Stomach smooth muscle (tissue), 2 donors: ENCODE results near the gene UPK3BL1.
"Not testable (repeated sequence)": the region's sequence is repeated elsewhere in the genome, so short reads cannot be mapped to it uniquely, and the experiment has no call there.

Experiments
- H3K27ac ChIP-seq: one replicate; pipeline ENCODE4 v1.7.0; 2013; ENCODE audit warnings: mild to moderate bottlenecking, low read length, inconsistent platforms
- H3K27me3 ChIP-seq, 2 donors: one replicate each; pipeline ENCODE4 v1.7.0; 2013; ENCODE audit warnings: low read length in 2 of 2; ENCODE audit not compliant: insufficient read depth in 2 of 2, control insufficient read depth in 1 of 2
- H3K36me3 ChIP-seq, 2 donors: one replicate each; pipeline ENCODE4 v1.7.0; 2013; ENCODE audit warnings: low read length in 2 of 2; ENCODE audit not compliant: control insufficient read depth in 2 of 2, insufficient read depth in 2 of 2
- H3K4me1 ChIP-seq: one replicate; pipeline ENCODE4 v1.7.0; 2013; ENCODE audit warnings: low read length; ENCODE audit not compliant: control insufficient read depth, insufficient read depth
- H3K4me3 ChIP-seq, 2 donors: one replicate each; pipeline ENCODE4 v1.7.0; 2013; ENCODE audit warnings: low read length in 2 of 2
- H3K9ac ChIP-seq, 2 donors: one replicate each; pipeline ENCODE4 v1.7.0; 2013; ENCODE audit warnings: low read length in 2 of 2, mild to moderate bottlenecking in 1 of 2
- H3K9me3 ChIP-seq, 2 donors: one replicate each; pipeline ENCODE4 v1.7.0; 2013; ENCODE audit warnings: low read length in 2 of 2; ENCODE audit not compliant: control insufficient read depth in 2 of 2
- donor health status: healthy.
- donor health status: Pancreatic carcinoma.

Gene UPK3BL1

DNA sequence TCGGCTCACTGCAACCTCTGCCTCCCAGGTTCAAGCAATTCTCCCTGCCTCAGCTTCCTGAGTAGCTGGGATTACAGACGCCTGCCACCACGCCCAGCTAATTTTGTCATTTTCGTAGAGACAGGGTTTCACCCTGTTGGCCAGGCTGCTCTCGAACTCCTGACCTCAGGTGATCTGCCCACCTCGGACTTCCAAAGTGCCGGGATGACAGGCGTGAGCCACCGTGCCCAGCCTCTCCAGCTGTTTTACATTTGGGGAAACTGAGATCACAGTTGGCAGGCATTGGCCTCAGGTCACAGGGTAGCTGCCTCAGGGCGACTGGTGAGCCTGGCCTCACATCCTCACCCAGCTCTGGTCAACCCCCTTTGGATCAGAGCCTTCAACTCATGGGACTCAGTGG lies 32.9 kb downstream of the UPK3BL1 start:
- not testable (repeated sequence) for H3K4me1 ChIP-seq, H3K27ac ChIP-seq, H3K9ac ChIP-seq, H3K36me3 ChIP-seq, H3K9me3 ChIP-seq, H3K27me3 ChIP-seq, H3K4me3 ChIP-seq

DNA sequence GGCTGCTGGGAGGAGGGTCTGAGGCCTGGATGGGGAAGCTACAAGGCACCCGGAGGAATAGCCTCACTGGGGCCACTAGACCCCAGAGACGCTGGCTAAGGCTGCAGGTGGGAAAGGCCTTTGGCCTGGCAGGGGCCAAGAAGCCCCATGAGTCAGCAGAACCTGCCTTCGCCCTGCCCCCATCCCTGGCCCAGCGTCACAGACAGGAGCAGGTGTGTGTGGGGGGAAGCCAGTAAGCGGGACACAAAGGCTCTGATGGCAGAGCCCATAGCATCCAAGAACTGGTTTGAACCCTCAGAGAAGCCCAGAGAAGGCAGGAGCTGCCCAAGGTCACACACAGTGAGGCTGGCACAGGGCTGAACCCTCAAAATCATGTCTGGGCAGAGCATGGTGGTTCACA lies 35.7 kb downstream of the UPK3BL1 start:
- H3K4me1 ChIP-seq, H3K27ac ChIP-seq, H3K36me3 ChIP-seq, H3K4me3 ChIP-seq, H3K9ac ChIP-seq, H3K27me3 ChIP-seq, H3K9me3 ChIP-seq: not testable (repeated sequence)

DNA sequence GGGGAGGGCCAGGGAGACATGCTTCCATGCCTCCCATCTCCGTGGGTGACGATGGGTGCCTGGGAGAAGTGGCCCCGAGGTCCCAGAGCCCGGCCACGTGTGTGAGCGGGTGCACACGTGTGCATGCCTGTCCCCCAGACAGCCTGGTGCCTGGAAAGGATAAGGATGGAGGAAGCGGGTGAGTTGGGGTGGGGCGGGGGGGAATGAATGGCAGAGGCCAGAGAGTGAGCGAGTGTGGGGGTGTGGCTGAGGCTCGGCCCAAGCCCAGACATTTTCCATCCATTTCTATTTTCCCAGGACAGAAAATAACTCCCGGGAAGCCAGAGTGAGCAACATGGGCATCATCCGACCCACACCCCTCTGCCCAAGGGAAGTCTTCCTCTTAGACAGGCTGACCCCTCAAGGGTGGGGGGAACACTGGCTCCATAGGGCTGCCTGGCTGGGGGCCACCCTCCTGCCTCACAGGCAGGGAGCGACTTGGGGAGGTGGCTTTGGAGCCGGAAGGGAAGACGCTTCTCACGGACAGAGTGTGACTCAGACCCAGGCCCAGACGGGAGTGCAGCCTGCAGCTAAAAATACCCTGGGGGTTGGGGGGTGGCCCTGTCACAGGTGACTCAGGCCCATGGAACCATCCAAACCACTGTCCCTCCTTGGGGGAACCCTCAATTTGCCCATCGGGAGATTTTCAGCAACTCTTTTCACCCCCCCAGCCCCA lies 38.0 kb downstream of the UPK3BL1 start:
- H3K4me1 ChIP-seq, H3K9ac ChIP-seq, H3K4me3 ChIP-seq: not testable (repeated sequence)

DNA sequence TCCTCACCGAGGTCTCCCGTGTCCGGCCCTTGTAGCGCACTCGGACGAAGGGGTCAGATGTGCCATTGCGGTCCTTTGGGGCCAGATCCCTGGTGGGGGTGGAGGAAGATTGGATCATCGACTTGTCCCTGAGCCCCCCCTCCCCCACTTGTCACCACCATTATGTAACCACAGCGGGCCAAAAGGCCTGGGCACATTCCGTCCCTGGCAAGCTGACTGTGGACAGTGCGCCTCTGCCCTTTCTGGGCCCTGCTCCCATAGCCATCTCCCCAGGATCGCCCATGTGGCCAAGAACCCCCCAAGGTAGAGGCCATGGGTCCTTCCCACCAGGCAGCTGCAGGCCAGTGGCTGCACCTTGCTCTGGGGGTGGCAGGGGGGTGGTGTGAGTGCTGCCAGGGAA lies 40.3 kb downstream of the UPK3BL1 start:
- H3K27ac ChIP-seq, H3K4me3 ChIP-seq, H3K9me3 ChIP-seq, H3K36me3 ChIP-seq, H3K9ac ChIP-seq, H3K27me3 ChIP-seq, H3K4me1 ChIP-seq: not testable (repeated sequence)

More for the DNA sequence above, 38.0 kb downstream of the UPK3BL1 start:
- H3K27ac ChIP-seq, H3K9me3 ChIP-seq, H3K27me3 ChIP-seq, H3K36me3 ChIP-seq: not testable (repeated sequence)

DNA sequence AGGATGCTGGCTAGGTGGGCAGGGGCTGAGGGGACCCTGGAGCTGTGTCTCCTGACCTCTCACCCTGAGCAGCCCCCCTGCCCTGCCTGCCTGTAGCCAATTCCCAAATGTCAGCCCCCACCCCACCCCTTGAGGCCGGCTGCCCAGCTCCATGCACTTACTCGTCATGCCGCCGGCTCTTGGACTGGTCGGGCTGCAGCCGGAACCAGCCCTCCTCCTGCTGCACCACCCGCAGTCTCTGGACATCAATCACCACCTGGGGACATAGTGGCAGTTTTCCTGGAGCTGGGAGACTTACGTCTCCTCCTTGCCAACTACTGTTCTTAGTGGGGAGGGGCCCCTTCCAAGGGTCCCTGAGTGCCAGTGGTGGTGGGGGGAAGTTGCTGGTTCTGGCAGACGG lies 42.9 kb downstream of the UPK3BL1 start:
- not testable (repeated sequence) for H3K4me3 ChIP-seq, H3K9ac ChIP-seq, H3K9me3 ChIP-seq, H3K27ac ChIP-seq, H3K36me3 ChIP-seq, H3K27me3 ChIP-seq, H3K4me1 ChIP-seq

DNA sequence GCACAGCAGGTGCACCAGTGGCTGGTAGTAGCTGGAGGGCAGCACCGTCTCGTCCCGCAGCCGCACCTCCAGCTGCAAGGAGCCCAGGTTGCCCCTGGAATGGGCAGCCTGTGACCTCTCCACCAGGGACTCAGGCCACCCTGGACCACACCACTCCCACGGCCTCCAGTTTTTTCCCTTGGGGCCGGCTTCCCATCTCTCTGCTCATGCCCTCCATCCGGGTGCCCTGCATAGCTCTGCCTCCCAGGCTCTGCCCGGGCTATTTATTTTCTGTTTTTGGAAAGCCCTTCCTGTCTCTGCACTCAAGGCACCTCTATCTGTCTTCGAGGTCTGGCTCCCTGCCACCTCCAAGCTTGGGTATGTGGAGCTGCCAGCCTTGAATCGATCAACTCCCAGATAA lies 46.6 kb downstream of the UPK3BL1 start:
- H3K4me1 ChIP-seq, H3K27ac ChIP-seq, H3K9me3 ChIP-seq, H3K36me3 ChIP-seq, H3K27me3 ChIP-seq, H3K4me3 ChIP-seq, H3K9ac ChIP-seq: not testable (repeated sequence)

DNA sequence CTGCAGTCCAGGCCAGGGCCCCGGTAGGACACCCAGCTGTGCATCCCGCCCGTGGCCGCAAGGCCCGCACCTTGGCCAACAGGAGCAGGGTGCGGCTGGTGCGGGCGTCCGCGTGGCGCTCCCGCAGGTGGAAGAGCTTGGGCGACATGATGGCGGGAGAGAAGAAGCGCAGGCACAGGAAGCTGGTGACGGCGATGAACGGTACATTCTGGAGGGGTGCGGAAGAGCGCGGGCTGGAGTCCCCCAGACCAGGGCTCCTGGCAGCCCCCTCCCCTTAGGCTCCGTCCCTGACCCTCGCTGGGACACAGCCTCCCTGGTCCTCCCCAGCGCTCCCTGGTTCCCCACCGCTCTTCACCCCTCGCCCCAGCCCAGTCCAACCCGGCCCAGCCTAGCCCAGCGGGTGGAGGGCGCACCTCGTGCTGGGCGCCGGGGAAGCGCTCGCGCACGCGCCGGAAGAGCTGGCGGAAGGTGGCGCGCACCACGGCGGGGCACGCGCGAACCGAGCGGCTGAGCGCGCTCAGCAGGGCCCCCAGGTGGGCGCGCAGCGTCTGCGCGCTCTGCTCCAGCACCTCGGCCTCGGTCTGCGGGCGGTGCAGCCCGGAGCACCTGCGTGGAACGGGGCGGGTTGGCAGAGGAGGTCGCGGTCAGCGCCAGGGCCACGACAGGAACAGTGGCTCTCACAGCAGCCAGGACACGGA lies 48.8 kb downstream of the UPK3BL1 start:
- H3K9ac ChIP-seq, H3K4me1 ChIP-seq, H3K27ac ChIP-seq, H3K36me3 ChIP-seq, H3K4me3 ChIP-seq, H3K27me3 ChIP-seq, H3K9me3 ChIP-seq: not testable (repeated sequence)

DNA sequence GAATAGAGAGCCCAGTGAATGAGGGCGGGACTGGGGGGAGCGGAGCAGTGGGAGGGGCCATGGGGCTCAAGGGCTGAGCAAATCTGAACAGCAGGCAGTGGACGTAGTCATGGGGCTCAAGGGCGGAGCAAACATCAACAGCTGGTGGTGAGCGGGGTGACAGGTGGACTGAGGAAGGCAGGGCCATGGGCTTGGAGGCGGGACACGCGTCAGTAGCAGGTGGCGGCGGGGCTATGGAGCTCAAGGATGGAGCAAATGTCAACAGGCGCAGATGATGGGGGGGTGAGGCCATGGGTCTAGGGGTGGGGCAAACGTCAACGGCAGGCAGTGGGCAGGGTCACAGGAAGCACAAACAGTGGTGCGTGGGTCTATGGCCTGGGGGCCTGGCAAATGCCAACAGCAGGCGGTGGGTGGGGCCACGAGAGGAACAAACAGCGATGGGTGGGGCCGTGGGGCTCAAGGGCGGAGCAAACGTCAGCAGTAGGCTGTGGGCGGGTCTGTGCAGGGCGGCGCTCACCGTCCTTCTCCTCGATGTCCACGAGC lies 50.0 kb downstream of the UPK3BL1 start:
- not testable (repeated sequence) for H3K4me3 ChIP-seq

DNA sequence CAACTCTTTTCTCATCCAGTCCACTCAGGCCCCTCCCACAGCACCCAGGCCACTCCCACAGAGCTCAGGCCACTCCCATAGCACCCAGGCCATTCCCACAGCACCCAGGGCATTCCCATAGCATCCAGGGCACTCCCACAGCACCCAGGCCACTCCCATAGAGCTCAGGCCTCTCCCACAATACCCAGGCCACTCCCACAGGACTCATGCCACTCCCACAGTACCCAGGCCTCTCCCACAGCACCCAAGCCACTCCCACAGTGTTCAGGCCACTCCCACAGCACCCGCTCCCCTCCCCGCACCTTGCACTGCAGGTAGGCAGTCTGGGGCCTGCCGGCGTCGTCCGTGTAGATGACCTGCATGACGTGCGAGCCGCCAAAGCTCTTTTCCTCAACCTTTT lies 52.7 kb downstream of the UPK3BL1 start:
- H3K36me3 ChIP-seq, H3K9me3 ChIP-seq, H3K27me3 ChIP-seq, H3K27ac ChIP-seq, H3K4me1 ChIP-seq, H3K4me3 ChIP-seq, H3K9ac ChIP-seq: not testable (repeated sequence)

More for the DNA sequence above, 50.0 kb downstream of the UPK3BL1 start:
- H3K27ac ChIP-seq, H3K9me3 ChIP-seq, H3K36me3 ChIP-seq, H3K27me3 ChIP-seq, H3K4me1 ChIP-seq, H3K9ac ChIP-seq: not testable (repeated sequence)
